COLO668 (cell line): ENCODE data around the gene DCBLD2.

Experiments
- DNase-seq: peaks from one replicate; lab custom pipeline; 2025; ENCODE audit not compliant: unreplicated experiment; lab: John Stamatoyannopoulos, UW

Gene DCBLD2, protein sequence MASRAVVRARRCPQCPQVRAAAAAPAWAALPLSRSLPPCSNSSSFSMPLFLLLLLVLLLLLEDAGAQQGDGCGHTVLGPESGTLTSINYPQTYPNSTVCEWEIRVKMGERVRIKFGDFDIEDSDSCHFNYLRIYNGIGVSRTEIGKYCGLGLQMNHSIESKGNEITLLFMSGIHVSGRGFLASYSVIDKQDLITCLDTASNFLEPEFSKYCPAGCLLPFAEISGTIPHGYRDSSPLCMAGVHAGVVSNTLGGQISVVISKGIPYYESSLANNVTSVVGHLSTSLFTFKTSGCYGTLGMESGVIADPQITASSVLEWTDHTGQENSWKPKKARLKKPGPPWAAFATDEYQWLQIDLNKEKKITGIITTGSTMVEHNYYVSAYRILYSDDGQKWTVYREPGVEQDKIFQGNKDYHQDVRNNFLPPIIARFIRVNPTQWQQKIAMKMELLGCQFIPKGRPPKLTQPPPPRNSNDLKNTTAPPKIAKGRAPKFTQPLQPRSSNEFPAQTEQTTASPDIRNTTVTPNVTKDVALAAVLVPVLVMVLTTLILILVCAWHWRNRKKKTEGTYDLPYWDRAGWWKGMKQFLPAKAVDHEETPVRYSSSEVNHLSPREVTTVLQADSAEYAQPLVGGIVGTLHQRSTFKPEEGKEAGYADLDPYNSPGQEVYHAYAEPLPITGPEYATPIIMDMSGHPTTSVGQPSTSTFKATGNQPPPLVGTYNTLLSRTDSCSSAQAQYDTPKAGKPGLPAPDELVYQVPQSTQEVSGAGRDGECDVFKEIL

DNA sequence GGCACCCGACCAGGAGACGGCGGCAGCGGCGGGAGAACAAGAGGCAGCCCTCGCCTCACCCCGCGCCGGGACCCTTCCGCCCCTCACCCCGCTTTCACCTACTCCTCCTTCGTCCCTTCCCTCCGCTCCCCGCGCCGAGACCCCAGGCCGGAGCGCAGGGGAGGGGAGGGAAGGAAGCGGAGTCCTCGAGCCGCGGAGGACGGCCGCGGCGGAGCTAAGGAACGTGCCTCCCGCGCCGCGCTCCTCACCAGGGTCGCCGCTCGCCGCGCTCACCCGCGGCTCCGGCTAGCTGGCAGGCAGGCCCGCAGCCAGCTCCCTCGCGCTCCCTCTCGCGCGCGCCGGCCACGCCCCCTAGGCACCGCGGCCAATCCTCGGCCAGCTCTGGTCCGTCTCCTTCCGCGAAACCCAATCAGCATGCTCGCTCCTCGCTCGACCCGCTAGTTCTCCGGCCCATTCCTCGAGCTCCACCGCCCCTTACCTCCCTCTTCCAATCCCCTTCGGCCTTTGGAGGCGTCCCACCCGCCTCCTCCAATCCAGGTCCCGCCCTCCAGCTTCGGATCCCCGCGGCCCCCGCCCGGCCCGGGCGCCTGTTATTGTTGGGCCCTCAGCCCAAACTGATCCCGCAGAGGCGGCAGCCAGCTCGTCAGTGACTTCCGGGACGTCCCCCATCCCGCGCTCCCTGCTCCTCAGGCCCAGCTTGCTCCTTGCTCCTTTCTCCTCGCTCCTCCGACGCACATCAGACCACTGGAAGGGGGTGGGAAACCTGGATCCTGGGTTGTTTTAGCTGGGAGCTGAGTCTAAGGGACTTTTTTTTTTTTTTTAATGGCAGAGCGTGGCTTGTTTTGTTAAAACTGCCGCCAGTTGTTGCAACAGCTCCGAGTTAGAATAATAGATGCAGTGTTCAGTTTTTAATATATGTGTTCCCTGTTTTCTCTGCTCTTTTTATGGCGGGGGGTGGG is at the start of gene DCBLD2:
Gene DCBLD2, minus strand, starts transcription at position 304 of the 959 bp plus-strand sequence. CDS start 369 bp downstream, outside the sequence.
- DNase-seq: peak; percentile 92

DNA sequence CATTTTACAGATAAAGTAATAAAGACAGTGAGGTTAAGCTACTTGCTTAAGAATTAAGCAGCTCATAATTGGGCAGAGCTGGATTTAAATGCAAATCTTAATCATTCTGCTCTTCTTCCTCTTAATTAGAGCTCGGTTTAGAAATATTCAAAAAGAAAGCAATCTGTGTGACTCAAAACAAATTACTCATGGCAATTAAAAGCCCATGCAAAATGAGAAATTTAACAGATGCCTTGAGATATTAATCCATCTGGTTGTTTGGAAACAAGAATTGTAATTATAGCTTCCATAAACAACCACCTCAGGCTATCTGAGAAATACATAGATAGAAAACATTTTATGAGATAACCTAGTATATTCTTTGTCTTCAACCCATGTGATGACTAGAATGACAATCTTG is 44.2 kb upstream of the DCBLD2 start:
- DNase-seq: no peak

DNA sequence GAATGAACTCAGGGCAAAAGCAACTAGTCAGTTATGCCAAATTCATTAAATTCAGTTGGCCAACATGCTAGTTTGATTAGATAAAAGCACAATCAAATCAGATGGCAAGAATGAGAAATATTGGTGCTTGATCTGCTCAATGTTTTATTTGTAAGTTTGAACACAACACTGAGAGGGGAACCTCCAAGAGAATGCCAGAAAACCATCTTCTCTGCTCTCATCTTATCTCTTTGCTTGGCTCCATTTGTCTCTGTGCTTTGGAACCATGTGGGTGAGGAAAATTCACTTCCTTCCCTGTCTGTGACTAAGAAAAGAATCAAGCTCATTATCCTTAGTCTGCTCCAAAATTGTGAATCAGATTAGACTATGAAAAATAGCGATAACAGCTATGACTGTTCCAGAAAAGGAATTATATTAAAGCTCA is 43.6 kb upstream of the DCBLD2 start:
- no peak for DNase-seq

DNA sequence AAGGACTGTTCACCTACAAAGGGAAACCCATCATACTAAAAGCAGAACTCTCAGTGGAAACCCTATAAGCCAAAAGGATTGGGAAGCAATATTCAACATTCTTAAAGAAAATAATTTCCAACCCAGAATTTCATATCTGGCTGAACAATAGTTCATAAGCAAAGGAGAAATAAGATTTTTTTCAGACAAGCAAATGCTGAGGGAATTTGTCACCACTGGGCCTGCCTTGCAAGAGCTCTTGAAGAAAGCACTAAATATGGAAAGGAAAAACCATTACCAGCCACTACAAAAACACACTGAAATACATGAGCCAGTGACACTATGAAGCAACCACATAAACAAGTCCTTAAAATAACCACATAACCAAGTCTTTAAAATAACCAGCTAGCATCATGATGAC is 28.9 kb upstream of the DCBLD2 start:
- DNase-seq: no peak

DNA sequence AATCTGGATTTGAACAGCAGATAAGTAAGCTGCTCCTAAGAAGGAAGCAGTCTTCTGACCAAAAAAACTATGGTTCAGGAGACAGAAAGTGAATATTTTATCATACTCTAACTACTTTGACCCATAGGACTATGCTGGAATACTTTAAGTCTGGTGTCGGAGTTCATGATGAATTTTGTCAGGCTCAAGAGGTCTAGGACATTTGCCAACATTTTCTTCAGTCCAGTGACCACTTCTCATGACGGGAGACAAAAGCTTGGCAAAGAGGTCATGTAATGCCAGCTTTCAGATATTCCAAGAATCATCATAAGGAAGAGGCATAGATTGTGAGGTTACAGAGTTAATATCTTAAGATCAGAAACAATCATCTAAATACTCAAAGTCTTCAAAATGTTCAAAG is 20.5 kb upstream of the DCBLD2 start:
- no peak for DNase-seq

DNA sequence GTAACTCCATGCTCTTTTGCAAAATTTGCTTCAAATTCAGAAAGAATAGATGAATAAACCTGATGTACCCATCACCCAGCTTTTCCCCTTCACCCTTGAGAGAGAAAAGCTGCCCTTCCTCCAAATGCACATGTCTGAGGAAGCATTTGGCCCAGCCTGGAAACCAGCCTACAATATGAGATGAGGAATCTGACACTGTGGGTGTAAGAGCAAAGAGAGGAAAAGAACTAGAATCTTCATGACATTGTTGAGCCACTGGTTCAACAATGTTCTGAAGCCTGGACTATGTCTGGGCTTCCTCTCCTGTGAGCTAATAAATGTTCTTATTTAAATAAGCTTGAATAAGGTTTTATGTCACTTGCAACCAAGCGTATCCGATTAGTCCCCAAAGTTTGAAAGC is 18.7 kb upstream of the DCBLD2 start:
- no peak for DNase-seq

DNA sequence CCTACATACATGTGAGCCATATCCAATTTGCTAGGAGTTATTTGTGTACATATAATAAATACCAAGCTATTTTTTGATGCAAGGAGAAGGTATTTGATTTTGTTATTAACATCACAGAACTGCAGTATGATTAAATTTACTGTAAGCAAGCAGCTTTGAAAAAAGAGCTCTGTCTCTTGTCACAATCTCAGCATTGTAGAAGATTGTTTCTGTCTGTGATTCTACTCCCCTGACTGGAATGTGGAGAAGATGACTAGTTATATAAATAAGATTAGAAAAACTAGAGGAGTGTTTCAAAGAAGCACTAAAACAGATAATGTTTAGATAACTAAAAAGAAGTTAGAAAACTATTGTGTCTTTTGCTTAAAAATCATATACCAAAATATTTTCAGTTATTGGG is 17.1 kb upstream of the DCBLD2 start:
- no peak for DNase-seq

DNA sequence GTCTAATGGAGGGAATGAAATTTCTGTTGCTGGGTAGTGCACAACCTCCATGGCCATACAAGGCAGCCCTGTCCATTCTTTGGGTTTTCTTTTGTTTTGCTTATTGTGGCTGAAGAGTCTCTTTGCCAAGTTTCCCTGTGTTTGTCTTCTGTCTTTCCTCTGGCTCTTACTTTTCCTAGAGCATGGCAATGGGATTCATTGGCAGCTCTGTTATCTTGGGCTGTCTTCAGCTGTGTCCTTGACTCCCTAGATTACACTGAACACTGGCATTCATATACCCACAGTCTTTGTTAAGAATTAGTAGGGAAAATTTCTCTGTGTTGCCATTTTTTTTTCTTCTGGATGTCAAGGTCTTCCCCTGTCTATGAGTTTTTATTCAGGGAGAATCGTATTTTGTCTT is 16.1 kb upstream of the DCBLD2 start:
- no peak for DNase-seq

DNA sequence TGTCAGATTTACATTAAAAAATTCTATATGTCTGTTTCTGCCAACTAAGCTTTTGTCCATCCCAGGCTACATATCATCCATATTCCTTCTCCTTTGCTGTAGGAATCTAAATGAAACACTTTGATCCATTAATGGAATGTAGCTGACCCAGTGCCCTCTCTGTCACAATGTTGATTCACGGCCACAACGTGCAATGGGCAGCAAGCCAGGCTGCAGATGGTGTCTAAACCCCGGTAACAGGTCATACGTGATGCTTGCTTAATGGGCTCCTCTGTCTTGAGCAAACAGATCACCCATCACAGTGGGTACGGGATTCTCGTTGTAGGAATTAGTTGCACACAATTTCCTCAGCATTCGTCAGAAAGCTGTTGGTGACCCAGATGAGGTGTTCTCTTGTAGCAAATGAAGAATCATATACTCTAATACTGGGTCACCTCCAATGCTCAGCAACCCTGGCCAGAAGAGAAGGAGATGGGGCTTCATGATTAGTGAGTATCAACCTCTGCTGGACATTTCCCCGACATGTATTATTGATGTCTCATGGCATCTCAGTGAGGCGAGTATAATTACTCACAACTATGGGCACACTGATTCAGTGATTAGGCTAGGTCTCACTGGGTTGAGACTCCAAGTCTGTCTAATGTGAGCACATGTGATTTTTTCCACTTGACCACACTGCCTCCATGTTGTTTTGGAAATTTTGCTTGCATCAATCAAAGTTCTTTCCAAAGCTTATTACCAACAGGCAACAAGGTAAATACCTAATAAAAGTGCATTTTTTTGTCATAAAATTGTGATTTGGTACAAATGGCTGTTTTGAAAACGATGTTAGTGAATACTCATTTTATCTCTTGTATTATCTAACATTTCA is 12.9 kb upstream of the DCBLD2 start:
- peak; percentile 6 for DNase-seq

DNA sequence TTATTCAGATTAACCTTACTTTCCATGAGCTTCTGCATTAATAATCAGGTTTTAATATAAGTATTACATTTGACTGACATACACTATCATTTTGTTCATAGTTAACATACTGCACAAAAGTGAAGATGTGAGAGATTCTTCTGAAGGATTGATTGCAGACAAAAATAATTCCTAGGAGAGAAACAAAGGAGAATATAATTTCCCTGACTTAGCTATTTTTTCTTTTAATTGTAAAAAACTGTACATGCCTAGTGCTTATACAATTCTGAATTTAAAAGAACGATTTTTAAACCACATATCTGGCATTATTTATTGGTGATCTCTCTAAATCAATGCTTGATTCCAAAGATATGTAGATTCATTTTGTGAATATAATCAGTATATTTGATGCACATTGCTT is 11.0 kb upstream of the DCBLD2 start:
- DNase-seq: no peak

DNA sequence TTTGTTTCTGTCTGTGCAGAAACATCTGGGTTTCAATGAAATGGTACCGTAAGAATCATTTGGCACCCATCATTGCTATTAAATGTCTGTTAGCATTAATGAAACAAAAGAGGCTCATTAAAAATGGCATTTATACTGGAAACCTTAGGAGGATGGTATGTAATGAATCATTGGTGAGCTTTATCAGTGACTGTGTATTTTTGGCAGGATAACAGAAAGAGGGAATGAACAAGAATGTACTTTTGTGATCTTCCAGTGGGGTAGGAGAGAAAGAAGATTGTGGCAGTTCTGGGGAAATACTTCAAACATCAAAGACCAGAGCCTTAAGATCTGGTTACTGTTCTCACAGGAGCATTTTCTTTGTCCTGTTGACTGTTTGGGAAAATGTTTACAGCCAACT is 4.7 kb upstream of the DCBLD2 start:
- no peak for DNase-seq

DNA sequence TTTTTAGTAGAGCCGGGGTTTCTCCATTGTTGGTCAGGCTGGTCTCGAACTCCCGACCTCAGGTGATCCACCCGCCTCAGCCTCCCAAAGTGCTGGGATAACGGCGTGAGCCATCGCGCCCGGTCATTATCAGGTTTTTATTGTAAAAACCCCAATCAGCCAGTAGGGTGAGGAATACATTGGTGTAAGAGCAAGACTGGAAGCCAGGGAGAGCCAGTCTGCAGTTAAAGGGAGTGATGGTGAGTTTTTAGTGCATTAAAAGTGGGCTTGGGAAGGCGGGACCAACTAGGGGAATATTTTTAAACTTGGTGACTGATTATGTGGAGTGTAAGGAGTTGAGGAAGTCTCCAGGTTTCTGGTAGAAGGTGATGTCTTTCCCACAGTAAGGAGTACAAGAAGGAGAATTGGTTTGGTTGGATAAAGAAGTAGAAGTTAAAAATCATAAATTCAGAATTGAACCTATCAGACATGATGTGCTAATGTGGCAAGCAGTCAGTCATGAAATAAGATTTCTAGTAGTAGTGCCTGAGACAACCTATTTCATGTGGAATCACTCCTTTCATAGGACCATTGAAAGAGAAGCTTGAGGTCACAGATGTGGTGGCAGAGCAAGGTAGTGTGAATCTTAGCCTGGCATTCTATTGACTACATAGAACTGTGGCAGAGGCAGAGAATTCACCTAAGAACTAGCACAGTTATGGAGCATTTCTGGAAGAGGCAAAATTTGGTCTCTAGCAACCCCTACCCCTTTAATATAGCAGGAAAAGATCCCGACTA is 2.4 kb upstream of the DCBLD2 start:
- DNase-seq: no peak

DNA sequence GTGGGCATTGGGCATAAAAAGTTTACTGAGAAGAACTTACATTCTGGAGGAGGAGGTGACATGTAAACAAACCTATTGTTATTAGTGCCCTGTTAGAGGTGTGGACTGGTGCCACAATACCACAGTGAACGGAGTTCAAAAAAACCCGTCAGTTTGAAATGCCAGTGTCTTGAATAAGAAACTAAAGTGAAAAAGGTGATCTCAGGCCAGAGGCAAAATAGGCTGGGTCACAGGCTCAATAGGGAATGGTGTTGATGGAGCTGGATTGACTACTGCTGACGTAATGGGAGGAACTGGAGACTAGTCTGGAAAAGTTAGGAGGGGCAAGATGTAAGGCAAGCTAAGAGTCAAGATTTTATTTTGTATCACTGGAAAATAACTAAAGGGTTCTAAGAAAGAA is 1.6 kb upstream of the DCBLD2 start:
- DNase-seq: no peak

DNA sequence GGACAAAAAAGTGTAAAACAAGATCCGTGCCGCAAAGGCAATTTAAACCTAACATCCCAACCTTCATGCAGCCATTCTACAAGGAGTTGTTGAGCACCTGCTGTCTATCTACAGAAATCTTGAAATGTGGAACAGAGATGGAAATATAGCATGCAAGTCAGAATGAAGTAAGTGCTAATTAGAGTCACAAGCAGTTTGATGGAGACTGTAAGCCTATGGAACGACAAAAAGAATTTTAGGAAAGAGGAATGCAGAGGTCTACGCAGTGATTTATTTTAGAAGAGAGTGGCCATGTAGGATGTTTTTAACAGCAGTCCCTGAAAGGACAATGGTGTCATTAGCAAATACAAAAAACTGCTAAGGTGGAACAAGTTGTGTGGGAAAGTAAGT is 851 bp upstream of the DCBLD2 start:
- no peak for DNase-seq

DNA sequence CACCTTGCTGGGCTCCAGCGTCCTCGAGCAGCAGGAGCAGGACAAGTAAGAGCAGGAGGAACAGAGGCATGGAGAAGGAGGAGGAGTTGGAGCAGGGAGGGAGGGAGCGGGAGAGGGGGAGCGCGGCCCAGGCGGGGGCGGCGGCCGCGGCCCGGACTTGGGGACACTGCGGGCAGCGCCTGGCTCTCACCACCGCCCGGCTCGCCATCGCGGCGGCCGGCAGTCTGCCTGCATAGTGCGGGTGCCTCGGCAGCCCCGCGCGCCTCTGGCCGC is 440 bp downstream of the DCBLD2 start:
- DNase-seq: peak; percentile 54

DNA sequence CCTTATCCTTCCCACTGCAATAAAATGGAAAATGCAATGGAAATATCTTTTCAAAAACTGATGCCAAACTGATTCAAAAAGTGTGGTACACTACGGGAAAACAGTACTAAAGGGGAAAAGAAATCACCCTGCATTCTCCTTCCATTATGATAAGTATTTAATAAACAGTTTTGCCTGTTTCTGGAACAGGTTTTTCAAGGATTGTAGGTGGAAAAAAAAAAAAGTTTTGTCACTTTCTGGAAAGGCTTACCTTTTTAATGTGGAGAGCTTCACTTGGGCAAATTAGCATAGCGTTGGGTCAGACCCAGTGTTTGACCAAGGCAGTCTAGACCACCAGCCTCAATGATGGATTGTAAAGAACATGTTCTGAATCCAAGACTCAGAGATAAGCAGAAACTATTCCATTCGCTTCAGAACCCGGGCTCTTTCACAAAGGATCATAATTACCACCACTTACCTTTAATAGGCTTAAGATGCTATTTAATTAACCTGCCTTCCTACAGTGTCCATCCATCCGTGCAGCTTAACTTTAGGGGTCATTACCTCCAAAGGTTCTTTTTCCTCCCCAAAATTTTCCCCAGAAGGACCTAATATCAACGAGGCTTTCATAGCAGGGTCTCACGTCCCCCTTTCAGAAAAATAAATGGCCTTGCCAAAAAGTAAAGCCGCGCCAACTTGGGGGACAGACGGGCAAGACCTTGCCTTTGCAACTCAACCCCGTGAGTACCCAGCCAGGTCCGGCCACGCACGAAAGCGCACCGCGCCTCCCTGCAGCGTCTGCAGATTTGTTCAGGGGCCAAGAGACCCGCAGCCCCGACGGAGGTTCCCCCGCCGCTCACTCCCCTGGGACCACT is 1.0 kb downstream of the DCBLD2 start:
- DNase-seq: peak; percentile 24

DNA sequence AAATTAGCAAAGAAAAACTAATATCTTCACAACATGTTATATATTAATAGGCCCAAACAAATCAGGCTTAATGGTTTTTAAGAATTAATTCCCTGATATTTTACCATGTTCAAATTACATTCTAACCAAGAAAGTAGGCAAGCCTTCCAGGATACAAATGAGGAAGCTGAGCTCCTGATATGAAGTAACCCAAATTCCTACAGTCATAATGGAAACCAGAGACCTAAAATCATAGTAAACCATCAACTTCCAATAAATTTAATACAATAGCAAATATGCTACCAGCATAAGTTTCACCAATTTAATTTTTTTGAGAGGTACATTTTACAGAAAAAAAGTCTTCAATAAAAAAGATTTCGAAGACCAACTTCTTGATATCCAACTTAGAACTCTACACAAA is 3.8 kb downstream of the DCBLD2 start:
- no peak for DNase-seq

DNA sequence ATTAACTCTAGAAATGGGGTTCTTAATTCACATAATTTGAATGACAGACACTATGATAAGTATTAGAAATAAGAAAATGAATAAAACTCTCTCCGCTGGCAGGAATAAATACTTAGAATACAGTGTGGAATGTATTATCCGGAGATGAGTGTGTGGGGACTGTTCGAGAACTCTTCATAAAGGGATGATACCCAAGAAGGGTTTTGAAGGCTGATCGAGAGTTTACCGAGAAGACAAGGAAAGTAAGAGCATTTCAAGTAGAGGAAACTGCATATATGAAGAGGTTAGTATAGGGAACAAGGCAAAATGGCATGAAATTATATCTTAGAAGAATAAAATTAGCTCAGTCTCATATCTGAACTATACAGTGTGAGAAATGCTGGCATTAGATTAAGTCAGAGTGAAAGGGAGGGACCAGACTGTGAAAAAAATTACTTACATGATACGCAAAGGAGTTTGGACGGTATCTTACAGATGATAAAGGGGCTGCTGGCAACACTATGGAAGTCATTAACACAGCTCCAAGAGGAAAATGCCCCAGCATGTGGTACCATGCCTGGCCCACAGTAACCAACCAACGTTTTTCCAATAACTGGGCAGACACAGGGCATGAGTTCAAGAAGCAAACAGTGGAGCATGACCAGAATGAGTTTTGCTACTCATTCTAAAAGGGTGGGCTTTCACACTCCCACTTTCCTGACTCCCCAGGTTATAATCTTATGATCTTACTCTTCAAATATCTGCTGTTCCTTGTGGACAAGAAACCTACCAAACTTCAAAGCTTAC is 6.5 kb downstream of the DCBLD2 start:
- DNase-seq: no peak
